ENCODE results near the gene CACNA2D3.

DNA sequence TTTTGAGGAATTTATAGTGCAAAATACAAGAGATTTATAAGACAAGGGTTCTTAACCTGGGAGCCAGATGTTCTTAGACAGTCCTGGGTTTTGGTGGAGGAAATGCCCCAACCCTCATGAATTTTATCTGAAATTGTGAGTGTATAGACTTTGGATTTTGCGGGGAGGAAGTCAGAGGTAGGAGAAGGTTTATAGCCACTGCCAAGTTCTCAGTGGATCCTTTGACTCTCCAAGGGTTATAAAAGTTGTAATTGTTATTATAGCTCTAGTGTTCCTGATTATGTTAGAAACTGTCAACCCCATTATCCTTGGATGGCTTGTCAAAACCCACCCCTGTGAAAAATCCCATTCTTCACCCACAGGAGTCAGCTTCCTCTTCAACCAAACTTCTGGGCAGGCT lies 621.9 kb downstream of the CACNA2D3 start:
- TF ChIP-seq BHLHE40 (IDR thresholded peaks at IDR 0.05; ENCODE audit: borderline replicate concordance) = no peak
- TF ChIP-seq, protein P1, sequence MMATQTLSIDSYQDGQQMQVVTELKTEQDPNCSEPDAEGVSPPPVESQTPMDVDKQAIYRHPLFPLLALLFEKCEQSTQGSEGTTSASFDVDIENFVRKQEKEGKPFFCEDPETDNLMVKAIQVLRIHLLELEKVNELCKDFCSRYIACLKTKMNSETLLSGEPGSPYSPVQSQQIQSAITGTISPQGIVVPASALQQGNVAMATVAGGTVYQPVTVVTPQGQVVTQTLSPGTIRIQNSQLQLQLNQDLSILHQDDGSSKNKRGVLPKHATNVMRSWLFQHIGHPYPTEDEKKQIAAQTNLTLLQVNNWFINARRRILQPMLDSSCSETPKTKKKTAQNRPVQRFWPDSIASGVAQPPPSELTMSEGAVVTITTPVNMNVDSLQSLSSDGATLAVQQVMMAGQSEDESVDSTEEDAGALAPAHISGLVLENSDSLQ (IDR thresholded peaks at IDR 0.05) = no peak

Data from HEK293T (cell line).